Heart left ventricle (tissue), 16 donors: ENCODE measurements around the gene CCDC74B. TPM values are rescaled to one million over a fixed set of nuclear protein-coding genes. Genes with fewer than 3 reads are reported as not detected.
A peak's percentile ranks its signal among the peaks of the same experiment; 100 is the strongest.
"Not testable (repeated sequence)": the region's sequence is repeated elsewhere in the genome, so short reads cannot be mapped to it uniquely, and the experiment has no call there.

Source experiments
- ATAC-seq, 4 donors: fragments of 200-7000 bp; cut with Tn5 transposase; one replicate each; pipeline ENCODE4 v1.9.1; 2020 to 2022; ENCODE audit warnings: moderate library complexity in 4 of 4, mild to moderate bottlenecking in 3 of 4, moderate number of reproducible peaks in 1 of 4
- DNase-seq, 5 donors: peaks; one replicate each; pipeline ENCODE4 v3.0.0-alpha.2; 2020
- H3K27ac ChIP-seq, 12 donors: fragments of 200-600 bp; sonication (generic) in 4 of 12; one replicate each; pipeline versions ENCODE4 v1.5.0 to v1.8.0; 2016 to 2022; ENCODE audit warnings: mild to moderate bottlenecking in 2 of 12
- H3K27me3 ChIP-seq, 9 donors: fragments of 200-600 bp; sonication (generic) in 2 of 9; one replicate each; pipeline versions ENCODE4 v1.5.1 to v1.8.0; 2016 to 2022; ENCODE audit warnings: mild to moderate bottlenecking in 3 of 9
- H3K36me3 ChIP-seq, 9 donors: fragments of 200-600 bp; sonication (generic) in 2 of 9; one replicate each; pipeline versions ENCODE4 v1.5.0 to v1.8.0; 2018 to 2022; ENCODE audit warnings: mild to moderate bottlenecking in 2 of 9
- H3K4me1 ChIP-seq, 12 donors: fragments of 200-600 bp; sonication (generic) in 4 of 12; one replicate each; pipeline versions ENCODE4 v1.5.0 to v1.8.0; 2016 to 2022; ENCODE audit warnings: mild to moderate bottlenecking in 3 of 12
- H3K4me3 ChIP-seq, 12 donors: fragments of 200-600 bp; sonication (generic) in 4 of 12; one replicate each; pipeline versions ENCODE4 v1.5.0 to v1.8.0; 2017 to 2022; ENCODE audit warnings: mild to moderate bottlenecking in 9 of 12, moderate library complexity in 4 of 12
- H3K9me3 ChIP-seq, 12 donors: fragments of 200-600 bp; sonication (generic) in 4 of 12; one replicate each; pipeline versions ENCODE4 v1.5.0 to v1.8.0; 2016 to 2022; ENCODE audit warnings: mild to moderate bottlenecking in 1 of 12
- CTCF ChIP-seq, 12 donors: fragments of 200-600 bp; sonication (generic) in 4 of 12; IDR thresholded peaks; one replicate each; pipeline versions ENCODE4 v1.5.0 to v1.8.0; 2018 to 2022; ENCODE audit warnings: antibody characterized with exemption in 12 of 12, mild to moderate bottlenecking in 5 of 12
- POLR2A ChIP-seq, 2 donors: fragments of 450-650 bp; IDR thresholded peaks; one replicate each; pipeline ENCODE4 v1.6.1; 2017; ENCODE audit warnings: antibody characterized with exemption in 2 of 2, mild to moderate bottlenecking in 2 of 2, moderate library complexity in 2 of 2
- WGBS, 4 donors: extraction: QIAGEN DNeasy Blood & Tissue Kit in 2 of 4; methylation state at CpG; one replicate each; pipeline versions ENCODE4 v1.1.5 to v1.1.7; 2013 to 2018; 5-methylcytosine and 5-hydroxymethylcytosine counted together
- intact Hi-C, 10 donors: fragments of 100-400 bp; cut with DNase I; formaldehyde crosslinking; loops; one replicate each; pipeline versions ENCODE4 v1.11.1 to v1.14.2; 2022
- polyA plus RNA-seq, 2 donors: library from polyadenylated mRNA; stranded (reverse); fragments of 200-250 nt; gene quantifications; one replicate each; pipeline ENCODE4 v1.2.3, GENCODE V29; 2013
- total RNA-seq, 9 donors: library from RNA; depleted of rRNA in 2 of 9; stranded (reverse); fragments of >200 nt in 2 of 9; fragmentation: NEBNext Ultra II Directional in 3 of 9; extraction: Animal tissue kit (Norgen Biotek cat#: 25700) in 3 of 9; gene quantifications; one replicate each; pipeline versions ENCODE4 v1.1.0 to v1.2.4, GENCODE V29; 2016 to 2023
- donor health status: ischemic (EF 13 %, LVEDD 7.1; RV severe dilation, severe dysfunction).
- donor health status: healthy with polysubstance abuse.
- donor health status: DM: no; HTN: yes; CAD: no.
- donor health status: DM: no; HTN: no; CAD: no.
- donor health status: ischemic (EF 25% LVEDD 6.9; RV normal size, moderate dysfunction).
- donor health status: ischemic (EF 25% LVEDD 5.7; RV mildly dilated, moderate dysfunction).
- donor health status: healthy.
- donor health status: DM: yes; HTN: yes; CAD: no.
- donor health status: ischemic (EF 35%, LVEDD 5.7; RV mildly dilated, moderate dysfunction).
- donor health status: nonischemic (EF 11% LVEDD 7.7; RV severe dilation, severe dysfunction).
- donor health status: DM: yes; HTN: yes; CAD: no.
- donor health status: PGD.
- donor health status: ischemic (EF 29% LVEDD 5.4; RV normal size, mild dysfunction).
- donor health status: nonischemic (EF 23%, LVEDD 6.1; RV moderate dilation, normal function).

Gene CCDC74B
- total and polyA plus RNA-seq, 11 donors = 0.14 to 2.3 (median 0.52) TPM; not detected in 1

- DNase-seq (peak in 4 of 5 donors; percentile 42 to 74 (median 54)), ATAC-seq (no peak)
- intact Hi-C loops = loop anchor here in 7 of 10 donors (5.0 to 10.0 kb wide), 3 partner anchors 149 to 159 kb away; partner anchors contain the start of gene IMP4 (in 1 of the 7)
- Histone ChIP-seq H3K36me3 (peaks cover 0 to 6% (median 0%) of the 10 kb centered on the region in 9 donors), H3K9me3 (no peaks in the 10 kb centered on the region), H3K4me1 (peaks cover 6 to 31% (median 20%) of the 10 kb centered on the region in 12 donors), H3K27ac (peak overlapping the region in 9 of 12 donors; percentile 48 to 98 (median 96)), H3K27me3 (no peaks in the 10 kb centered on the region), H3K4me3 (peak overlapping the region in 6 of 12 donors; percentile 85 to 99 (median 94))
- TF ChIP-seq CTCF (IDR thresholded peaks at IDR 0.05) = no peak
- no peak for TF ChIP-seq POLR2A (IDR thresholded peaks at IDR 0.05)
- WGBS, 4 donors = 54 to 62% (median 58%) methylated on average over 22 to 26 of the region's 26 CpGs
Observed at GRCh38 chr2:130183512-130184373, 38.8 kb upstream of the CCDC74B start.

- Histone ChIP-seq H3K4me1 (peaks cover 6 to 31% (median 20%) of the 10 kb centered on the region in 12 donors), H3K27ac (peak overlapping the region; percentile 23 to 98 (median 94)), H3K4me3 (peak overlapping the region; percentile 59 to 100 (median 88))
- intact Hi-C loops = loop anchor here in 7 of 10 donors (5.0 to 10.0 kb wide), 3 partner anchors 149 to 159 kb away; partner anchors contain the start of gene IMP4 (in 1 of the 7)
- ATAC-seq = peak in 2 of 4 donors; percentile 22 to 45
- not testable (repeated sequence) for DNase-seq, H3K36me3 ChIP-seq, H3K27me3 ChIP-seq, H3K9me3 ChIP-seq
- 34 to 49% (median 35%) methylated on average over 7 to 23 of the region's 23 CpGs for WGBS, 4 donors
Observed at GRCh38 chr2:130182826-130183511, 38.1 kb upstream of the CCDC74B start.

GRCh38 chr2:130181880-130182682 is 37.2 kb upstream of the CCDC74B start, which contains the start of gene MZT2B:
TSS of gene MZT2B (plus strand) at chr2:130182262. CDS start at chr2:130182283, 21 bp downstream.
- not testable (repeated sequence) for H3K36me3 ChIP-seq, H3K9me3 ChIP-seq, H3K27me3 ChIP-seq
- TF ChIP-seq POLR2A (IDR thresholded peaks at IDR 0.05) = peak in 1 of 2 donors; percentile 59
- peak; percentile 48 to 92 (median 74) for TF ChIP-seq CTCF (IDR thresholded peaks at IDR 0.05)
- ATAC-seq = peak; percentile 89 to 92 (median 92)
- Histone ChIP-seq H3K27ac (peak within 1 kb of the TSS; percentile 54 to 98 (median 95)), H3K4me1 (peaks cover 6 to 31% (median 20%) of the 10 kb centered on the region in 12 donors), H3K4me3 (peak within 1 kb of the TSS; percentile 59 to 100 (median 88))
- WGBS, 4 donors = 0 to 1% (median 0%) methylated on average over 2 to 83 of the region's 86 CpGs
- peak; percentile 87 to 94 (median 92) for DNase-seq
- intact Hi-C loops = loop anchor here in 8 of 10 donors (2.0 to 10.0 kb wide), 4 partner anchors 150 to 160 kb away; partner anchors contain the start of gene IMP4 (in 1 of the 8)
